ENCODE data around the gene CLEC2A. TPM values are rescaled to one million over a fixed set of nuclear protein-coding genes. Genes with fewer than 3 reads are reported as not detected.
A peak's percentile ranks its signal among the peaks of the same experiment; 100 is the strongest.
"Not testable (repeated sequence)": the region's sequence is repeated elsewhere in the genome, so short reads cannot be mapped to it uniquely, and the experiment has no call there.

Gene CLEC2A
- polyA plus RNA-seq, 6 donors from 2014 or later, result not detected

DNA sequence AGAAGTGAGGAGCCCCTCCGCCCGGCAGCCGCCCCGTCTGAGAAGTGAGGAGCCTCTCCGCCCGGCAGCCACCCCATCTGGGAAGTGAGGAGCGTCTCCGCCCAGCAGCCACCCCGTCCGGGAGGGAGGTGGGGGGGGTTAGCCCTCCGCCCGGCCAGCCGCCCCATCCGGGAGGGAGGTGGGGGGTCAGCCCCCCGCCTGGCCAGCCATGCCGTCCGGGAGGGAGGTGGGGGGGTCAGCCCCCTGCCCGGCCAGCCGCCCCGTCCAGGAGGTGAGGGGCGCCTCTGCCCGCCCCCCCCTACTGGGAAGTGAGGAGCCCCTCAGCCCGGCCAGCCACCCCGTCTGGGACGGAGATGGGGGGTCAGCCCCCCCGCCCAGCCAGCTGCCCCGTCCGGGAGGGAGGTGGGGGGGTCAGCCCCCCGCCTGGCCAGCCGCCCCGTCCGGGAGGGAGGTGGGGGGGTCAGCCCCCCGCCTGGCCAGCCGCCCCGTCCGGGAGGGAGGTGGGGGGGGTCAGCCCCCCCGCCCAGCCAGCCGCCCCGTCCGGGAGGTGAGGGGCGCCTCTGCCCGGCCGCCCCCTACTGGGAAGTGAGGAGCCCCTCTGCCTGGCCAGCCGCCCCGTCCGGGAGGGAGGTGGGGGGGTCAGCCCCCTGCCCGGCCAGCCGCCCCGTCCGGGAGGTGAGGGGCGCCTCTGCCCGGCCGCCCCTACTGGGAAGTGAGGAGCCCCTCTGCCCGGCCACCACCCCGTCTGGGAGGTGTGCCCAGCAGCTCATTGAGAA, 21.0 kb upstream of the CLEC2A start:
- H3K27ac Mint-ChIP-seq; H3K9me3 Mint-ChIP-seq; ATAC-seq (ENCODE audit: low read depth in 2 of 2); H3K36me3 Mint-ChIP-seq; DNase-seq; H3K4me3 Mint-ChIP-seq: not testable (repeated sequence)
- peaks cover 0 to 13% (median 11%) of the 10 kb centered on the region in 3 donors for H3K27me3 Mint-ChIP-seq
- peaks cover 28 to 38% (median 35%) of the 10 kb centered on the region in 3 donors for H3K4me1 Mint-ChIP-seq

- Mint-ChIP-seq H3K4me1 (peaks cover 31 to 41% (median 33%) of the 10 kb centered on the region in 3 donors), H3K4me3 (peak overlapping the region in 4 of 8 donors; percentile 11 to 60 (median 34)), H3K9me3 (peaks cover 0 to 2% (median 0%) of the 10 kb centered on the region in 7 donors), H3K27ac (no peak overlapping the region), H3K36me3 (no peaks in the 10 kb centered on the region), H3K27me3 (peaks cover 0 to 8% (median 5%) of the 10 kb centered on the region in 3 donors)
- DNase-seq (no peak), ATAC-seq (ENCODE audit: low read depth in 2 of 2) (no peak)
Measured at GRCh38 chr12:9951026-9951675, 19.0 kb upstream of the CLEC2A start.

DNA sequence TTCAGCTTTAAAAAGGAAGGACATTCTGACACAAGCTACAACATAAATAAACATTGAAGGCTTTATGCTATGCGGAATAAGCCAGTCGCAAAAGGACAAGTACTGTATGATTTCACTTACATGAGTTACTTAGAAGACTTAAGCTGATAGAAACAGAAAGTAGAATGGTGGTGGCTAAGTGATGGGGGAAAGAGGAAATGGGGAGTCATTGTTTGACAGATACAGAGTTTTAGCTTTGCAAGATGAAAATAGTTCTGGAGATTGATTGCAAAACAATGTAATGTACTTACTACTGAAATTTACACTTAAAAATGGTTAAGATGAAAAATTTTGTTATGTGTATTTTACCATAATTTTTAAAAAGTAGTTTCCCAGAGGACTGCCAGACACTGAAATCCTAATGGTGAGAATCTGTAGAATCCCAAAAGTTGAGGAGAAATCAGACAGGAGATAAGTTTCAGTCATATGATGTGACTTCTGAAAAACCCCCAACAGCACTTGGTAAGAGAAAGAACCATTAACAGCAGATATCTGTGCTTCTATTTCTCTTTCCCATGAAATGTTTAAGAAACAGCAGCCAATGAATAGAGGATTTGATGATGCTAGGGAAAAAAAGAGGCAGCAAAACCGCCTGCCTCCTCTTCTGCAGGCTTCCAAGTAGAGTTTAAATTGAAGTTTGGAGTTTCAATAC, 16.6 kb upstream of the CLEC2A start:
- Mint-ChIP-seq H3K4me1 (peaks cover 36 to 50% (median 40%) of the 10 kb centered on the region in 3 donors), H3K4me3 (peak overlapping the region in 6 of 8 donors; percentile 1 to 67 (median 20)), H3K9me3 (peaks cover 0 to 2% (median 0%) of the 10 kb centered on the region in 7 donors), H3K27ac (peak overlapping the region in 3 of 6 donors; percentile 1 to 50 (median 9)), H3K36me3 (no peaks in the 10 kb centered on the region), H3K27me3 (peaks cover 0 to 5% (median 5%) of the 10 kb centered on the region in 3 donors)
- ATAC-seq (ENCODE audit: low read depth in 2 of 2) (peak; percentile 94 to 97), DNase-seq (peak; percentile 57)

DNA sequence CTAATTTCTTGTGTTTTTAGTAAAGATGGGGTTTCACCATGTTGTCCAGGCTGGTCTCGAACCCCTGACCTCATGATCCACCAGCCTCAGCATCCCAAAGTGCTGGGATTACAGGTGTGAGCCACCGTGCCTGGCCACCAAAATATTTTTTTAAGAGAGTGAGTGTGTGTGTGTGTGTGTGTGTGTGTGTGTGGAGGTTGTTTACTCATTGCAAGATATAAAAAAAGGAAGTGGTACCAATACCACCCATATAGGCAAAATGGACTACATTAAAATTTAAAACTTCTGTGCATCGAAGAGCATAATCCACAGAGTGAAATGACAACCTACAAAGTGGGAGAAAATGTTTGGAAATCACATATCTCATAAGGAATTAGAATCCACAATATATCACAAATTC, 15.5 kb upstream of the CLEC2A start:
- Mint-ChIP-seq H3K4me3 (peak overlapping the region in 6 of 8 donors; percentile 39 to 75 (median 60)), H3K9me3 (peaks cover 0 to 2% (median 0%) of the 10 kb centered on the region in 7 donors), H3K36me3 (no peaks in the 10 kb centered on the region), H3K27ac (peak overlapping the region in 4 of 6 donors; percentile 79 to 96 (median 90)), H3K4me1 (peaks cover 36 to 54% (median 40%) of the 10 kb centered on the region in 3 donors), H3K27me3 (peaks cover 0 to 5% (median 5%) of the 10 kb centered on the region in 3 donors)
- DNase-seq (peak; percentile 35), ATAC-seq (ENCODE audit: low read depth in 2 of 2) (peak; percentile 21 to 24)

DNA sequence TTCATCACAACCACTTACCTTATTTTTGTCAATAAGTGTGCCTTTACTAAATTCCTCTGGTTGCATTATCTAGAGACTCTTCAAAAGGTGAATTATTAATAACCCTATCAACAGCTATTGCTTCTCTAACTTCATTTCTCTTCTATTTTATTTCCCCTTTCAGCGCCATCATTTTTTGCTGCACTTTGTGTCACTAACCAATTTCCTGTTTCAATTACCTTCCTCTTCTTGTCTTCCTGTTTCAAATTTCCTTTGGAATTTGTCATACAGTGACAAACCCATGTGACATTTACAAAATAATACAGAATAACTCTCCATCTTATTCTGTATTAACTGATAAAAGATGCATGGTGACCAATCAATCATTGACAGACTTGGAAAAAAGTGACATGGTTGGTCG, 12.2 kb upstream of the CLEC2A start:
- H3K9me3 Mint-ChIP-seq, result peaks cover 0 to 2% (median 0%) of the 10 kb centered on the region in 7 donors
- ATAC-seq (ENCODE audit: low read depth in 2 of 2) (no peak), DNase-seq (no peak)
- H3K36me3 Mint-ChIP-seq, result no peaks in the 10 kb centered on the region
- H3K27ac Mint-ChIP-seq, result peak overlapping the region in 1 of 6 donors; percentile 8
- peak overlapping the region in 1 of 8 donors; percentile 59 for H3K4me3 Mint-ChIP-seq
- peaks cover 3 to 20% (median 5%) of the 10 kb centered on the region in 3 donors for H3K27me3 Mint-ChIP-seq
- peaks cover 25 to 33% (median 28%) of the 10 kb centered on the region in 3 donors for H3K4me1 Mint-ChIP-seq

DNA sequence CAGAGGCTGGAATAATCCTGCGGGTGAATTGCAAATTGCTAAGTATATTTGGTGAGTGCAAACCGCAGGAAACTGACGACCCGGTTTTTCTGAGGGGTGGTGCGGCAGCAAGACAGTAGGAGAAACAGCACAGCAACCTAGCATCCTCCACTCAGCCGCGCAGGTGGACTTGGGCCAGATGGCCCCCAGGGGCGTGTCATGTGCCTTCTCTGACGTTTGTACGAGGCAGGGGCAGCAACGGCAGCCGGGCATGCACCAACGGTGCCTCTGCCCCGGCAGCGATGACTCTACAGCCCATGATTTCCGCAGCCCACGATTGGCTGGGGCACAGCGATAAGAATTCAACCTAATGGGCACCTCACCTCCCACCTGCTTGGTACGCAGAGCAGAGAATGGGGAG, 11.1 kb upstream of the CLEC2A start:
- H3K4me1 Mint-ChIP-seq, result peaks cover 16 to 23% (median 21%) of the 10 kb centered on the region in 3 donors
- peak; percentile 81 to 84 for ATAC-seq (ENCODE audit: low read depth in 2 of 2)
- H3K36me3 Mint-ChIP-seq, result no peaks in the 10 kb centered on the region
- H3K27ac Mint-ChIP-seq, result peak overlapping the region in 3 of 6 donors; percentile 49 to 62 (median 58)
- DNase-seq, result peak; percentile 44
- H3K9me3 Mint-ChIP-seq, result peaks cover 0 to 2% (median 0%) of the 10 kb centered on the region in 7 donors
- peak overlapping the region; percentile 27 to 84 (median 65) for H3K4me3 Mint-ChIP-seq
- H3K27me3 Mint-ChIP-seq, result peaks cover 9 to 22% (median 12%) of the 10 kb centered on the region in 3 donors

DNA sequence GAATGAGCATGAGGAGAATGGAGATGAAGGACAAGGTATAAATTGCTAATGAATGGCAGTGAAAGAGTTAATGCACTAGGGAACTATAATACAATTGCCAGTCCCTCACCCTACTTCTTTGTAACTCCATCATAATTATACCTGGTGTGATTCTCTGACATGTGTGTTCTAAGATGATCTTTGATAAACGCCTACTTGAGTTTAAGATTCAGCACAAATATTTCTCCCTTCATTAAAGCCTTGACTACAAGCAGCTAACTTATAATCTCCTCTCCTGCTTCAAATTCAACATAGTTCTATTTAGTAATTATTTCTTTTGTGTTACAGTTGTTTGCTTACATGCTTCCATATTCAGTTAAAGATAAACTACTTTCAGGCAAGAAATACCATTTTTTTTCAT, 9.7 kb upstream of the CLEC2A start:
- no peak overlapping the region for H3K4me3 Mint-ChIP-seq
- H3K36me3 Mint-ChIP-seq, result no peaks in the 10 kb centered on the region
- H3K27me3 Mint-ChIP-seq, result peaks cover 9 to 22% (median 12%) of the 10 kb centered on the region in 3 donors
- ATAC-seq (ENCODE audit: low read depth in 2 of 2), result no peak
- no peaks in the 10 kb centered on the region for H3K9me3 Mint-ChIP-seq
- H3K4me1 Mint-ChIP-seq, result peaks cover 6 to 13% (median 13%) of the 10 kb centered on the region in 3 donors
- no peak overlapping the region for H3K27ac Mint-ChIP-seq
- no peak for DNase-seq

DNA sequence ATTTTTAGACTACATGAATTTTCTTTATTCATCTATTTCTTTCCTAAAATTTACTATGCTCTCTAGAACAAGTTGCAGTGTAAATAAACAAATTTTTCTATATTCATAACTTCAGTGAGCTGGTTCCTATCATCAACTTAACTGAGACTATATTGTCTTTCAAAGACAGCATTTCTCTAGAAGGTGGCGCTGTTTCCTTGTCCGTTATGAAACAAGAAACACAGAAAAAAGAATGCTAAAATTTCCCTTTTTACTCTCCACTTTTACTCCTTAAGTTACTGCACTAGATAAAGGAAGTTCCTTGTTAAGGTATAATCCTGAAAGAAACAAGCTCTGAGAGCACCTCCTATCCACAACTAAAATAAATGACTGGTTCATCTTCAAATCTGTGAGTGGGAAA, 8.2 kb upstream of the CLEC2A start:
- H3K9me3 Mint-ChIP-seq, result no peaks in the 10 kb centered on the region
- DNase-seq, result no peak
- no peaks in the 10 kb centered on the region for H3K36me3 Mint-ChIP-seq
- H3K27ac Mint-ChIP-seq, result no peak overlapping the region
- no peak overlapping the region for H3K4me3 Mint-ChIP-seq
- peaks cover 9 to 22% (median 12%) of the 10 kb centered on the region in 3 donors for H3K27me3 Mint-ChIP-seq
- H3K4me1 Mint-ChIP-seq, result peaks cover 6 to 13% (median 13%) of the 10 kb centered on the region in 3 donors
- ATAC-seq (ENCODE audit: low read depth in 2 of 2), result no peak

DNA sequence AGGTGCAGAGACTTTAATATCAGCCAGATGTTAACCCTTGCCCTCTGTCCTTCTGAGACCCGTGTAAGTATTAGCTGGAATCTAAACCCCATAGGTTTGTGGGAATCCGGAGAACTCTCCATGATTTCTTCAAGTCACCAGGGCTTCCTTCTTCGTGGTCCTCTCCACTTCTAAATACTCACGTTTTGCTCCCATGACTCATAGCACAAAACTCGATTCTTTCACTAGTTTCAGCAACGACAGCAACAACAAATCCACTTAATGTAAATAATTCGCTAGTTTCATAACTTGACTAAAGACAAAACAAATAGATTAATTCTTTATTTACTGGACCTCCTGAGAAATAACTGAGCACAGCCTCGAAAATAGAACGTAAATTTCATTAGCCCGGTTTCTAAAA, 4.4 kb upstream of the CLEC2A start:
- Mint-ChIP-seq H3K36me3 (no peaks in the 10 kb centered on the region), H3K4me1 (peaks cover 0 to 6% (median 0%) of the 10 kb centered on the region in 3 donors), H3K4me3 (no peak overlapping the region), H3K27ac (no peak overlapping the region), H3K27me3 (peaks cover 9 to 17% (median 16%) of the 10 kb centered on the region in 3 donors), H3K9me3 (no peaks in the 10 kb centered on the region)
- ATAC-seq (ENCODE audit: low read depth in 2 of 2) (no peak), DNase-seq (no peak)

DNA sequence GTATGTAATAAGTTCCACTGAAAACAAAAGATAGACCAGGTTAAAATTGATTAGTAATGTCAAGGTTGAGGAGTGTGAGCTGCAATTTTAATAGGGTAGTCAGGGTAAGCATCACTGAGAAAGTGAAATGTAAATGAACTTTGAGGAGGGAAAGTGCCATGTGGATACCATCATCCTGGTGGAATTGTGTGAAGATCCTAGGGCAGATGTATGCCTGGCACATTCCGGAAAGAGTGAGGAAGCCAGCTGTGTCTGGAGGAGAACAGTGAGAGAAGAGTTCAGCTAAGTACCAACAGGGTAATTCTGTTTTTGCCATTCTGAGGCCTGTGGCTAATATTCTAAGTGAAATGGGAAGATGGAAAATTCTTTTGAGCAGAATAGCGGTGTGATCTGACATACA, 2.9 kb upstream of the CLEC2A start:
- Mint-ChIP-seq H3K27ac (no peak overlapping the region), H3K4me1 (no peaks in the 10 kb centered on the region)
- no peak for ATAC-seq (ENCODE audit: low read depth in 2 of 2)

GRCh38 chr12:9933958-9934357, 1.8 kb upstream of the CLEC2A start:
- Mint-ChIP-seq H3K4me3 (no peak overlapping the region), H3K4me1 (no peaks in the 10 kb centered on the region), H3K36me3 (no peaks in the 10 kb centered on the region), H3K9me3 (no peaks in the 10 kb centered on the region), H3K27ac (no peak overlapping the region), H3K27me3 (peaks cover 0 to 8% (median 2%) of the 10 kb centered on the region in 3 donors)
- DNase-seq (no peak), ATAC-seq (ENCODE audit: low read depth in 2 of 2) (no peak)

More for the DNA sequence above, 2.9 kb upstream of the CLEC2A start:
- Mint-ChIP-seq H3K27me3 (peaks cover 7 to 12% (median 9%) of the 10 kb centered on the region in 3 donors), H3K9me3 (no peaks in the 10 kb centered on the region), H3K36me3 (no peaks in the 10 kb centered on the region), H3K4me3 (no peak overlapping the region)
- DNase-seq, result no peak

GRCh38 chr12:9931245-9931644, 925 bp downstream of the CLEC2A start:
- no peak overlapping the region for H3K4me3 Mint-ChIP-seq
- DNase-seq (no peak), ATAC-seq (ENCODE audit: low read depth in 2 of 2) (no peak)
- H3K27ac Mint-ChIP-seq, result no peak overlapping the region
- no peaks in the 10 kb centered on the region for H3K4me1 Mint-ChIP-seq
- no peaks in the 10 kb centered on the region for H3K36me3 Mint-ChIP-seq
- no peaks in the 10 kb centered on the region for H3K9me3 Mint-ChIP-seq
- H3K27me3 Mint-ChIP-seq, result peaks cover 0 to 5% (median 0%) of the 10 kb centered on the region in 3 donors

GRCh38 chr12:9928607-9929006, 3.6 kb downstream of the CLEC2A start:
- Mint-ChIP-seq H3K27me3 (peaks cover 0 to 4% (median 0%) of the 10 kb centered on the region in 3 donors), H3K4me3 (no peak overlapping the region), H3K27ac (no peak overlapping the region), H3K4me1 (peaks cover 0 to 5% (median 3%) of the 10 kb centered on the region in 3 donors), H3K9me3 (no peaks in the 10 kb centered on the region), H3K36me3 (no peaks in the 10 kb centered on the region)
- DNase-seq (no peak), ATAC-seq (ENCODE audit: low read depth in 2 of 2) (no peak)

Data from naive B cell (primary cell).